UCSD-AML1 (cell line): ENCODE data around the gene COL4A4.
A peak's percentile ranks its signal among the peaks of the same experiment; 100 is the strongest.

Experiments
- DNase-seq: peaks from one replicate; lab custom pipeline; 2025; ENCODE audit not compliant: unreplicated experiment; lab: John Stamatoyannopoulos, UW

COL4A4 gene

GRCh38 chr2:227035711-227036367 is 128.2 kb downstream of the COL4A4 start:
- DNase-seq, result no peak

- peak; percentile 33 for DNase-seq
Observed at GRCh38 chr2:227033471-227034148, 130.4 kb downstream of the COL4A4 start.

- no peak for DNase-seq
Observed at GRCh38 chr2:227031379-227031778, 132.6 kb downstream of the COL4A4 start.

- DNase-seq, result no peak
Observed at GRCh38 chr2:227030789-227031188, 133.2 kb downstream of the COL4A4 start.

- no peak for DNase-seq
Observed at GRCh38 chr2:227029426-227030105, 134.4 kb downstream of the COL4A4 start.

- DNase-seq, result no peak
Observed at GRCh38 chr2:227025510-227025909, 138.5 kb downstream of the COL4A4 start.

- no peak for DNase-seq
Observed at GRCh38 chr2:227022608-227023007, 141.4 kb downstream of the COL4A4 start.

GRCh38 chr2:227020416-227020815 is 143.6 kb downstream of the COL4A4 start:
- no peak for DNase-seq

GRCh38 chr2:227016894-227017293 is 147.1 kb downstream of the COL4A4 start:
- no peak for DNase-seq

- no peak for DNase-seq
Observed at GRCh38 chr2:227013881-227014280, 150.1 kb downstream of the COL4A4 start.

GRCh38 chr2:227013330-227013729 is 150.7 kb downstream of the COL4A4 start:
- DNase-seq, result no peak

GRCh38 chr2:227010433-227010832 is 153.6 kb downstream of the COL4A4 start:
- DNase-seq, result no peak

- DNase-seq, result no peak
Observed at GRCh38 chr2:227007940-227008339, 156.1 kb downstream of the COL4A4 start.

- DNase-seq, result no peak
Observed at GRCh38 chr2:227007148-227007547, 156.9 kb downstream of the COL4A4 start.

GRCh38 chr2:227006189-227006897 is 157.7 kb downstream of the COL4A4 start:
- DNase-seq, result no peak

- no peak for DNase-seq
Observed at GRCh38 chr2:227004482-227004881, 159.5 kb downstream of the COL4A4 start.

- no peak for DNase-seq
Observed at GRCh38 chr2:227000123-227000522, 163.9 kb downstream of the COL4A4 start.

GRCh38 chr2:226999661-227000060 is 164.3 kb downstream of the COL4A4 start:
- DNase-seq, result no peak

- DNase-seq, result peak; percentile 35
Observed at GRCh38 chr2:226995625-226996041, 168.4 kb downstream of the COL4A4 start.

GRCh38 chr2:226994775-226995174 is 169.2 kb downstream of the COL4A4 start:
- no peak for DNase-seq

GRCh38 chr2:226993171-226993570 is 170.8 kb downstream of the COL4A4 start:
- no peak for DNase-seq

GRCh38 chr2:226991663-226992062 is 172.3 kb downstream of the COL4A4 start:
- no peak for DNase-seq
